GM11168 (cell line): ENCODE results near the gene TOM1.

Experiments used
- in situ Hi-C: fragments of 300-500 bp; cut with MboI; formaldehyde crosslinking; loops from one replicate; pipeline ENCODE4 v1.12.0; 2022; ENCODE audit warnings: low sequenced_read_pairs; ENCODE audit not compliant: unreplicated experiment

TOM1 gene

DNA sequence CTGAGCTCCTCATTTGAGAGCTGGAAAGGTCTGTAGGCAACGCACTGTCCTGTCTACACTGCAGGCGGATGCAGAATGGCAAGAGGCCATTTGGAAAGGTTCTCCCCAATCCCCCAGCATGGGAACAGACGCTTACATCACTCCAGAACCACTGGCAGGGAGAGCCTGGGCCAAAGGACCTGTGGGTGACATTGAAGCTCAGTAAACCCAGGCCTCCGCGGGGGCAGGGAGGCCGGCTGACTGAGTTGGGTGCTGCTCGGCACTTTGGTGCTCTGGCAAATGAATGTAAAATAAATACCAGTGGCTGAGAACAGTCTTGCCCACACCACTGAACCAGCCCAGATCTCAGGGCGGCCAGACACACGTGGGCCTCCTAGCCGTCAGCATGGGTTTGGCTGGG lies 22.4 kb downstream of the TOM1 start:
- in situ Hi-C loops: no loop called here

DNA sequence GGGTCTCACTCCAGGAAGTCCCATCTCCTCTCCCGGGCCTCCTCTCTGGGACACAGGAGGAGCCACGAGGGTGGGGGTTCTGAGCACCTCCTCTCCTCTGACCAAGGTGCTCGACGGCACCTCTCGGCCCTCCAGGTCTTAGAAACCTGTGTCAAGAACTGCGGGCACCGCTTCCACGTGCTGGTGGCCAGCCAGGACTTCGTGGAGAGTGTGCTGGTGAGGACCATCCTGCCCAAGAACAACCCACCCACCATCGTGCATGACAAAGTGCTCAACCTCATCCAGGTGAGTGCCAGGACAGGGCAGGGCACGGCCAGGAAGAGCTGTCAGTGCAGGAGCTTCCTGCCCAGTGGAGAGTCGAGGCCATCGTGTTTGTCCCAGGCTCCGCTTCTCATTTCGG lies 23.2 kb downstream of the TOM1 start:
- in situ Hi-C loops: no loop called here

DNA sequence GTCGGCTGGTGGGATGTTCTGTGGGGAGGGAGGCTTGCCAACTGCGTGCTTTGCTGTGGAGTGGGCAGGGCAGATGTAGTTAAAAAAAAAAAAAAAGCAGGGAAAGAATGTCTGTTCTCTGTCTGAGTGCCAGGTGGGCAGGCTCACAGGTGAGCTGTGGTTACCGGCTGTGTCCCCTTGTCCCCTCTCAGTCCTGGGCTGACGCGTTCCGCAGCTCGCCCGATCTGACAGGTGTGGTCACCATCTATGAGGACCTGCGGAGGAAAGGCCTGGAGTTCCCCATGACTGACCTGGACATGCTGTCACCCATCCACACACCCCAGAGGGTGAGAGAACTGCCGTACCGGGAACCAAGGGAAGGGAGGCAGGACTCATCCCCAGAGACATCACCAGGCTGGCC lies 23.6 kb downstream of the TOM1 start:
- in situ Hi-C loops: no loop called here

DNA sequence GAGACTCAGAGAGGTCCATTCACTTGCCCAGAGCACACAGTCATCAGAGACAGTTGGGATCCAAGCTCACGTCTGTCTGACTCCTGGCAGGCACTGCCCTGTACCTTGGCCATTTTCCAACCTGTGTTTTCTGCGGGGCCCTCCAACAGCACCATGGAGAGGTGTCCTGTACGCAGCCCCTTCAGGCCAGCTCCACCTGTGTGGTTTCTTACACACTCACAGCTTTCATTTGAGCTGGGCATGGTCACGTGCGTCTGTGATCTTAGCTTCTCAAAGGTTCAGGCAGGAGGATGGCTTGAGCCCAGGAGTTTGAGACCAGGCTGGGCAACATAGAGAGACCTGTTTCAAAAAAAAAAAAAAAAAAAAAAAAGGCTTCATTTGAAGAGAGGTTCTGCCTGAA lies 24.4 kb downstream of the TOM1 start:
- in situ Hi-C loops: no loop called here

DNA sequence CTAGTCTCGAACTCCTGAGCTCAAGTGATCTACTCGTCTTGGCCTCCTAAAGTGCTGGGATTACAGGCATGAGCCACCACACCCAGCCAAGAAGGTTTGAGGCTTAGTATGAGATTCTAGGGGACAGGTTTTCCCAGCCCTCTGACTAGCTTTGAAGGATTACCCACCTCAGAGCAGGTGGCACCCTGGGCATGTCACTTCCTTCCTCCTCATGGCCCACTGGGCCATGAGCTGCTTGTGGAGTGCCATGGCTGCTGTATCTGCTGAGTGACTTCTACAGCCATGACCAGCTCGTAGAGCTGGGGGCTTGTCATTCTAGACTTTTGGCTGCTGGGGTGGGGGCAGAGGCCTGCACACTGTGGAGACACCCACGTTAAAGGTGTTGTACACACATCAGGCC lies 25.1 kb downstream of the TOM1 start:
- in situ Hi-C loops: no loop called here

DNA sequence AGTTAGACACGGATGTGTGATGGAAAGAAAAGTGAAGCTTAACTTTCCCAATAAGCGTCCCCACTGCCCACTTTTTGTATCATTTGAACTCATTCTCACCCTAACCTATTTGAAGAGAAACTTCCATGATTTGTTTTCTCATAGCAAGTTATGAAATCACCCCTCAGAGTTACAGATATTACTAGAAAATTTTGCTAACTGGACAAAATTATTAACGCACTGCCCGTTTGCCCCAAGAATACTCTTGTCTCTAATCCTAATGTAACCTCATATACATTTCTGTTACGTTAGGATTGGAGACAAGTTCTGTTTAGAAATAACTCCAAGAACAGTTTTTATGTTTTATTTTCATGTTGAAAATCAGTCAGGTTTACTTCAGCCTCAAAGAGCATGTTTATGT lies 25.5 kb downstream of the TOM1 start:
- in situ Hi-C loops: no loop called here

DNA sequence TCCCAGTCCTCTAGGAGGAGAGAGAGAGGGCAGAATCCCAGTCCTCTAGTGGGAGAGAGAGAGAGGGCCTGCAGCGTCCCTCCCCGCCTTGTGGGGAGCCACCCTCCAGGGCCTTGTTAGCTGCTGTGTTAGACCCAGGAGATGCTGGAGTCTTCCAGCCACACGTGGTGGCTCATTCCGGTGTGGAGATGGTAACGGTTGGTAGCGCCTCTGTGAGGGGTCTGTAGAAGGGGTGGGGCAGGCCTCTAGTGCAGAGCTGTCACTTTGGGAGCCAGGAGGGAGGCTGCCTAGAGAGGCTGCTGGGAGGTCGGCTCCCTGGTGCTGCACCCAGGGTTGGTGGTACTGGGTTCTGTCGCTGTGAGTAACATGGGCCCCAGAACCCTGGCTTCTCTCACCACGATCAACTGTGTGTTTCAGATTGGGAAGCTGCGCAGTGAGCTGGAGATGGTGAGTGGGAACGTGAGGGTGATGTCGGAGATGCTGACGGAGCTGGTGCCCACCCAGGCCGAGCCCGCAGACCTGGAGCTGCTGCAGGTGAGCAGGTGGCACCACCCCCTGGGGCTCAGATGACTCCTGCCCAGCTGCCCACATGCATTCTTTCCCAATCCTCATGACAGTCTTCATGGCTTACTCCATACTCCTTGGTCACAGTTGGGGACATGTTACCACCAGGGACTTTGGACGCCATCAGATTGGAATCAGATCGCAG lies 27.3 kb downstream of the TOM1 start:
- in situ Hi-C loops: no loop called here

DNA sequence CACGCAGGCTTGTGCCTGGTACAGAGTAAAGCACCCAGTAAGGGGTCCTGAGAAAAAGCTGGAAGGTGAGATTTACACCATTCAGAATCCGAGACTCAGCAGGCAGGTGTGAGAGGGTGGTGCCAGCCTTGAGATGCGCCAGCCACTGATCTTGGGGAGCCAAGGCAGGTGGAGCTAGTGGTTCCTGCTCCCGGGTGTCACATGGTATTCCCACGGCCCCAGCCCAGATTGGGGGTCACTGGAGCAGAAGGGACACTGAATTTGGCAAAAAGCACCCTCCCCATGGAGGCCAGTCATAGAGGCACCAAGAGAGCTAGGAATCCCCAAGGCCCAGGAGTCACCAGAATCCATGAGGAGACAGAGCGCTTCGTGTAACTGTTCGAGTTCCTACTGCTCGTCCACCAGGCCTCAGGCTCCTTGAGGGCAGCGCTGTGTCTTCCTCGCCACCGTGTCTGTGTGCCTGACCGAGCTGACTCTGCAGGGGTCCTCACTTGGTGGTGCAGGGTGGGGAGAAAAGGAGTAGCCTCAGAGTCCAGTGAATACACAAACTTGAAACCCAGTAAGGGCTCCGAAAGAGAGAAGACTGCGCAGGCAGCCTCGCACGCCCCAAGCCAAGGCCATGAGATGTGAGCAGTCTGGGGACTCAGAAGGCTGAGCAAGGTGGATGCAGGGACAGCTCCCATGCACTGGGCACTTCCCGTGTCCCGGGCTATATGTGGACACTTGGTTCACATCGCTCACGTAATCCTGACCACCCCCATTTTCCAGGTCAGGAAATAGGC lies 28.2 kb downstream of the TOM1 start:
- in situ Hi-C loops: no loop called here

DNA sequence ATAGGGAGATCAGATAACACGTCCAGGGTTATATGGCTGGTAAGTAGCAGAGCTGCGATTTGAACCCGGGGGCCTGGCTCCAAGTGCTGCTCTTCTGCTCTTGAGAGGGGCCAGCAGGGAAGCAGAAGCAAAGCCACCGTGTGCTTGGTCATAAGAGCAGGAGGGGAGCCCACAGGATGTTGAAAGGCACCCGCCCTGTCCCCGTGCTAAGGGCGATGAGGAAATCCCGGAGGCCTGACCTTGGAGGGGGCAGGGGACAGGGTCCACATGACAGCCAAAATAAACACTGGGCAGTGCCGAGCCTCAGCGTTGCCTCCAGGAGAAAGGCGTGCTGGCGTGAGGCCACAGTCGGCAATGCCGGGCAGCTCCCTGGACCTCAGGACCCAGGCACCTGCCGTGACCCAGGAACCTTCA lies 28.8 kb downstream of the TOM1 start:
- in situ Hi-C loops: no loop called here

DNA sequence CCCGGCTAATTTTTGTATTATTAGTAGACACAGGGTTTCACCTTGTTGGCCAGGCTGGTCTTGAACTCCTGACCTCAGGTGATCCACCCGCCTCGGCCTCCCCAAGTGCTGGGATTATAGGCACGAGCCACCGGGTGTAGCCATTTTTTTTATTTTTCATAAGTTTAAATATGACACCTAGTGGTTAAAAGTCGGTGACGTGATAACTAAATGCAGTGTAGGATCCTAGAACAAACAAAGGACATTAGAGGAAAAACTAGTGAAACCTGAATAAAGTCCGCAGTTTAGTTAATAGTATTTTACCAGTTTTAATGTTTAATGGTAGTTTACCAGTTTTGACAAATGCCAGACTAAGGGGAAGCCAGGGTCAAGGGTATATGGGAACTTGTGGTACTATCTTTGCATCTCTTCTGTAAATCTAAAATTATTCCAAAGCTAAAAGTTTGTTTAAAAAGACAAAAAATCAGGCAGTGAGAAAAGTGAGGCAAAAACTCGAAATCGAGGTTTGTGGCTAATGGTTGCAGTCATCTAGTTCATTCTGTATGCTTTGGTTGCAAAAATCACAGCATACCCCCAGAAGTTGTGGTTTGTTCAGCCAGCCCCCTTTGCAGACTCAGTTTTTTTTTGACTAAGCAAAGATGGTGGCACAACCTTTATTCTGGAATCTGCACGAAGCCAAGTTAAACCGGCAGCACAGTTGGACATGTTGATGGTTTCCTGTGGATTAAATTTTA lies 29.6 kb downstream of the TOM1 start:
- in situ Hi-C loops: no loop called here

DNA sequence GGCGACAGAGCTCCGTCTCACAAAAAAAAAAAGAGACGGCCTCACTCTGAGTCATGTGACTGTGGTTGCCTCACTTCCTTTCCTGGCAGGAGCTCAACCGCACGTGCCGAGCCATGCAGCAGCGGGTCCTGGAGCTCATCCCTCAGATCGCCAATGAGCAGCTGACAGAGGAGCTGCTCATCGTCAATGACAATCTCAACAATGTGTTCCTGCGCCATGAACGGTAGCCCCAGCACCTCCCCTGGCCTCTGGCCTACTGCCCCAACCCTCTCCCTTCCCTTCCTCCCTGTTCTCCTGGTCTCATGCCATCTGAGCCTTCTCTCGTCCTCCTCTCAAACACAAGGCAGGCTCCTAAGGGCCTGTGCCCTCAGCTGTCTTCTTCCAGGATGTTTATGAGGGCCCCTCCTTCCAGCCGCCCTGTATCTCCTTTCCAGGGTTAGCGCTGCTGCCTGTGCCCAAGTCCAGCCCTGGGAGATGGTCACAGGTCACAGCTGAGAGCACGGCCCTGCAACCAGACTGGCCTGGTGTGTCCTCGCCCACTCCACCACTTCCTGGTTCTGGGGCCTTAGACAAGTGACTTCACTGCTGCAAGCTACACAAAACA lies 30.7 kb downstream of the TOM1 start:
- in situ Hi-C loops: no loop called here

DNA sequence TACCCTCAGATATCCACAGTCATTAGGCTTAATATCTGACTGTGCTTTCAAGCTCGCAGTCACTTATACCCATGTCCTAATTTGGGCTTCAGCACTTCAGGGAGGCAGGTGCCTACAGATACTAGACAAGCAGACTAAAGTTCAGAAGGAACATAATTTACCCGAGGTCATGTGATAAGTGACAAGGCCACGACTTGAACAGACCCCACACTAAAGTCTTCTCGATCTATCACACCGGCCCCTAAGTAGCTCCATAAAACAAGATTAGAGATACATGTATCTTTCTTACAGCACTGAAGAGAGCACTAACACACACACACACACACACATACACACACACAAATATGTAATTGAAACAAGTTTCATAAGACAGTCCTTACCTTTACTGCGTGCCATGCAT lies 32.6 kb downstream of the TOM1 start:
- in situ Hi-C loops: no loop called here

DNA sequence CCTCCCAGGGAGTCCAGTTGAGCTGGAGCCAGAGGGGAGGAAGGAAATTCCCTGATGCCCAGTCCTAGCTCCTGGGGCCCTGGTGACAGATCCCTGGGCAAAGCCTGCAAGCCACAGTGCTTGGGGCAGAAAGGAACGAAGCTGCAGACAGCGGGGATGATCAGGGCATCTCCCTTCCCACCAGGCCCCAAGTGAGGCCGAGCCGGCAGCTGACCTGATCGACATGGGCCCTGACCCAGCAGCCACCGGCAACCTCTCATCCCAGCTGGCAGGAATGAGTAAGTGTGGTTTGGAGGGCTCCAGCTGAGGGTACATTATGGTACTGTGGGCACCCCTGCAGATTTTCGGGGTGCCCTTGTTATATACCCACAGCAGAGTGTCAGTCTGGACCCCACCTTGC lies 33.5 kb downstream of the TOM1 start:
- in situ Hi-C loops: no loop called here

DNA sequence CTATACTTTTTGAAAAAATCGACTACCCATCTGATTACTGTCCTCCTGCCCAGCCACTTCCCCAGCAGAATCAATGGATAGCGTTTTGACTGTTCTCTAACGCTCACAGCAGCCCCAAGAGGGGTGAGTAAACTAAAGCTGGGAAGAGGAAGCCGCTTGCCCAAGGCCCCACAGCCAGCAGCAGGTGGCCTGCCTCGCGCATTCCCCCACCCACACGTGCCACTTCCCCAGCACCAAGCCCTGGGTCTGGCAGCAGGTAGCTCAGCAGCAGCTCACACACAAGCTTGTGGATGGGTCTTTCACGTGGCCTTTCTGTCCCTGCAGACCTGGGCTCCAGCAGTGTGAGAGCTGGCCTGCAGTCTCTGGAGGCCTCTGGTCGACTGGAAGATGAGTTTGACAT lies 34.3 kb downstream of the TOM1 start:
- in situ Hi-C loops: no loop called here

DNA sequence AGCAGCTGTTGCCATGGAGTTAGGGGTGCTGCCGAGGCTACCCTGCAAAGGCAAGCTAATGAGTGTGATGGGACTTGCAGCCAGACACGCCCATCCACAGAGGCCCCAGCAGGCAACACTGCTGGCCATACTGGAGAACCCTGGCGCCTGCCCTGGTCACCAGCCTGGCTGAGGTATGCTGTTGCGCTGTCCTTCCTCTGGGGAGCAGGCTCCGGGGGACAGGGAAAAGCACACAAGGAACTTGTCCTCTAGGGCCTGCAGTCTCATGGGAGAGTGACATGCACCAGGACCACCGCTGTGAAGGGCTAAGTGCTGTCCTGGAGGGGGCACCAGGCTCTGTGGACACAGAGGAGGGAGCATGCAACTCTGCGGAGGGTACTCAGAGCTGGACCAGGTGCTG lies 35.8 kb downstream of the TOM1 start:
- in situ Hi-C loops: no loop called here

DNA sequence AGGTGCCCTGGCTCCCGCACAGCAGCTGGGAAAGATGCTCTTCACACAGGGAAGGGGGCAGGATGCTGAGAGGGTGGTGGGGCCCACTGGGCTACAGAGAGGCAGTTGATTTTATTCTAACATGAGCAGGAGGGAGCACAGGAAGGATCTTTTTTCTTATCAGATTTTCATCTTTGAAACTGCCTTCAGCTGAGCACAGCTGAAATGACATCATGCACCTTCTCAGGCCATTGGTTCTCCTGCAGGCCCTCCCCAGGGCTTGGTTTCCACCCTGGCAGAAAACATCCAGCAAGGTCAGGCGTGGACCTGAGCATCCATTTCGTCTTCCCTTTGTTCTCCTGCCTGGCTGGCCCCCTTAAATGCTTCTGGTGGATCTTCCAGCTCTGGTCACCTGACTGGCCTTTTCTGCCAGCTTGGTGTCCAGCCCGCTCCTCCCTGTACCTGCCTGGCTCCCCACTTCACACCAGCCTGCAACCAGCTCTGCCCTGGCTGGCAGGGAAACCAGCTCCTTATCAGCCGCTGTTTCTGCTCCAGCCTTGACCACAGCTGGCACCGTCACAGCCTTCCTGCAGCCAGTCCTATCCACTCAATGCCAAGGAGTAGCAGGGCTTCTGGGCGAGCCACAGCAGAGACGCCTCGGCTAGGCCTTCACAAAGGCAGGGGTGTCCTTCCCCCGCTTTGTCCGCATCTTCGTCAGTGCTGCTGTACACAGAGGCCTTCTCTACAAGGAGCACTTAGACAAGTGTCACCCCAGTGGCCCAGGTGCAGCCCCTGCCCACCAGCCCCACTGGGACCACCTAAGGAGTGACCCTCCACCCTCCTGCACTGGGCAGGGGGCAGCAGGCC lies 36.5 kb downstream of the TOM1 start:
- in situ Hi-C loops: no loop called here

DNA sequence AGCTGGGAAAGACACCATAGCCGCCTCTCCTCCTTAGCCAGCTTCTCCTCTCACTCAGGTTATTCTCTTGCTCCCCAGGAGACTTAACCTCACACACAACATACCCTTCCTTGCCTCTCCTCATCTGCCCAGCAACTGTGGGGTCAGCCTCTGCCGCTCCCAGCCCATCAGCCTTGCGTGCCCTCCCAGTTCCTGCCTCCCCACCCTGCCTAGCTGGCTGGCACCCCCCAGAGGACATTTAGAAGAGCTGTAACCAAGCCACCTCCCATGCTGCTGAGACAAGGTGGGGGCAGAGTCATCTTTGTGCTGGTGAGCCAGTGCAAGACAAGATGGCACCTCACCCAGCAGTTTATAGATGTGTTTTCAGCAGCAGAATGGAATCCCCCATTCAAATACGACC lies 38.2 kb downstream of the TOM1 start:
- in situ Hi-C loops: no loop called here

DNA sequence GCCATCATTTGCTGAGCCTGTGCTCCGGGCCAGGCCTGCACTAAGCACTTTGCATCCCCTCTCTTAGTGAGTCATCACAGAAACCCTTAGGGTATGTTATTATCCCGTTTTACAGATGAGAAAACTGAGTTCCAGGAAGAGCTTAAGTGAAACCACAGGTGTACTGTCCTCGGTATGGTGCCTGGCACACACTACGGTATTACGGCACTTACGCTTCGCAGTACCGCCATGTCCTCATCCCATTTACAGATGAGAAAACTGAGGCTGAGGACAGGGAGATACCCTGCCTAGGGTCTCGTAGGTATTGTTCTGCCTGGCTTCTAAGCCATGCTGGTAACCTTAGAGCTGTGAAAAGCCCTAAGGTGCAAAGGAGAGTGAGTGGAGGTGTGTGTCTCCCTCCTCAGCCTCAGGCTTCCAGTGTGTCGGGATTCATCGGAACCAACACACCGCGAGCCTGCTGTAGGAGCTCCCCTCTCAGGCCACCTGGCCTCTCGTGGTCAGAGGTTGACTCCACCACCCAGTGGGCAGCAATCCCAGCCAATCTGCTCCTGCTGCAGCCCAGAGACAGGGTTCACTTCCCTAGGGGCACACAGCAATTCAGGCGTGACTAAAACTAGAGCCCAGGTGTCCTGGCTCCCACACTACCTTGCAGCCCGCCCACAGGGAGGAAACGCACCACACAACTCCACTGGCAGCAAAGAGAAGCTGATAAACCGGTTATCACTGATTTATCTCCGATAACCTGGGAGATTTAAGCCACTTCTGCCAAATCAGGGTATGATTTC lies 41.6 kb downstream of the TOM1 start:
- in situ Hi-C loops: no loop called here

DNA sequence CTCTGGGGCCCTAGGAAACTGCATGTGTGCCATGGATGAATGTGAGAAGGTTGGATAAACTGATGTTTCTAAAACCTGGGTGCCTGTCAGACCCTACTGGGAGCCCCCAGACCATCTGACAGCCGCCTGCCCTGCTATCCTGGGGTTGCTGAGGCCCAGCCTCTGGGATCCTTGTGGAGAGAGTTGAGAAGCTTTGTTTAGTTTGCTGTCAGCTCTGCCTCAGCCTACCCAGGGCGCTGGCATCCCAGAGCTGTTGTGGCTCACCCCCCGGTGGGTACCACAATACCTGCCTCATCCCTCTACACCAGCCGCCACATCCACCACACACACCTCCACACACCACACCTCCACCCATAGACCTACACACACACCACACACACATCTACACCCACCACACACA lies 42.7 kb downstream of the TOM1 start:
- in situ Hi-C loops: no loop called here
